Activated B cell treated with CpG ODN at 0.5 μM for 24 hours (primary cell): ENCODE data around the gene PTPRE. TPM values are rescaled to one million over a fixed set of nuclear protein-coding genes. Genes with fewer than 3 reads are reported as not detected.

Experiments used
- ATAC-seq: fragments of 200-7000 bp; cut with Tn5 transposase; one replicate; pipeline ENCODE4 v1.10.0; 2021; ENCODE audit warnings: low read depth, mild to moderate bottlenecking, moderate library complexity
- CTCF ChIA-PET: fragments of 350-600 bp; sonication (Branson Sonifier 250); formaldehyde crosslinking; loops from one replicate; lab custom pipeline; 2021; ENCODE audit warnings: antibody characterized with exemption; lab: Charles Lee
- POLR2A ChIA-PET: fragments of 350-600 bp; sonication (Branson Sonifier 250); formaldehyde crosslinking; loops from one replicate; lab custom pipeline; 2021; ENCODE audit warnings: antibody characterized with exemption; lab: Charles Lee
- DNase-seq: peaks from one replicate; pipeline ENCODE4 v3.0.0; 2022
- H3K27ac Mint-ChIP-seq: one replicate; pipeline ENCODE4 v1.8.0; 2020; ENCODE audit warnings: mixed read lengths
- H3K27me3 Mint-ChIP-seq: one replicate; pipeline ENCODE4 v1.8.0; 2021; ENCODE audit warnings: mixed read lengths
- H3K36me3 Mint-ChIP-seq: one replicate; pipeline ENCODE4 v1.8.0; 2021; ENCODE audit warnings: low read depth, mixed read lengths
- H3K4me1 Mint-ChIP-seq: one replicate; pipeline ENCODE4 v1.8.0; 2021; ENCODE audit warnings: mixed read lengths
- H3K4me3 Mint-ChIP-seq: one replicate; pipeline ENCODE4 v1.8.0; 2020; ENCODE audit warnings: mild to moderate bottlenecking, mixed read lengths
- H3K9me3 Mint-ChIP-seq: one replicate; pipeline ENCODE4 v1.8.0; 2020; ENCODE audit warnings: mixed read lengths
- CTCF ChIP-seq: fragments of 200-600 bp; IDR thresholded peaks from one replicate; pipeline ENCODE4 v1.8.0; 2022; ENCODE audit warnings: antibody characterized with exemption, mild to moderate bottlenecking
- intact Hi-C: fragments of 100-400 bp; cut with micrococcal nuclease; formaldehyde crosslinking; loops from one replicate; pipeline ENCODE4 v1.15.1; 2024
- total RNA-seq: library from RNA; stranded (reverse); gene quantifications from 2 replicates; pipeline ENCODE4 v1.2.3, GENCODE V29; 2022

Gene PTPRE
- total RNA-seq, 1 donor from 2014 or later: 36.8 TPM

GRCh38 chr10:128071417-128071782, 164.5 kb downstream of the PTPRE start:
- ATAC-seq: no peak
- CTCF ChIA-PET: interaction anchor here (1.2 to 6.0 kb wide), 4 partner anchors 36 to 356 kb away, joined by 3 to 196 read pairs (median 5); partner anchors contain the start of gene PTPRE
- H3K27ac Mint-ChIP-seq: no peak overlapping the region
- POLR2A ChIA-PET: no interaction called here
- no peak for DNase-seq
- intact Hi-C loops: no loop called here
- H3K9me3 Mint-ChIP-seq: no peaks in the 10 kb centered on the region
- H3K4me1 Mint-ChIP-seq: peaks cover 17% of the 10 kb centered on the region
- H3K27me3 Mint-ChIP-seq: no peaks in the 10 kb centered on the region
- H3K36me3 Mint-ChIP-seq: peaks cover 88% of the 10 kb centered on the region
- H3K4me3 Mint-ChIP-seq: no peak overlapping the region
- no peak for TF ChIP-seq CTCF

- Mint-ChIP-seq H3K36me3 (peaks cover 88% of the 10 kb centered on the region), H3K27ac (no peak overlapping the region), H3K4me1 (peaks cover 12% of the 10 kb centered on the region), H3K27me3 (no peaks in the 10 kb centered on the region), H3K4me3 (no peak overlapping the region), H3K9me3 (no peaks in the 10 kb centered on the region)
- ChIA-PET CTCF (interaction anchor here (0.7 to 6.0 kb wide), 5 partner anchors 20 to 356 kb away, joined by 3 to 196 read pairs (median 4); partner anchors contain the start of gene PTPRE), POLR2A (interaction anchor here (0.7 kb wide), 1 partner anchor 167 kb away, joined by 3 read pairs; no protein-coding TSS in a partner anchor)
- ATAC-seq (no peak), DNase-seq (no peak)
- TF ChIP-seq CTCF: no peak
- intact Hi-C loops: no loop called here
Measured at GRCh38 chr10:128072046-128072445, 165.1 kb downstream of the PTPRE start.

GRCh38 chr10:128072941-128073645, 166.2 kb downstream of the PTPRE start:
- ChIA-PET POLR2A (no interaction called here), CTCF (interaction anchor here (0.7 to 6.0 kb wide), 2 partner anchors 21 to 38 kb away, joined by 4 to 196 read pairs; no protein-coding TSS in a partner anchor)
- Mint-ChIP-seq H3K27ac (no peak overlapping the region), H3K27me3 (no peaks in the 10 kb centered on the region), H3K9me3 (no peaks in the 10 kb centered on the region), H3K36me3 (peaks cover 87% of the 10 kb centered on the region), H3K4me1 (peaks cover 7% of the 10 kb centered on the region), H3K4me3 (no peak overlapping the region)
- TF ChIP-seq CTCF: no peak
- no peak for ATAC-seq
- no peak for DNase-seq
- intact Hi-C loops: no loop called here

GRCh38 chr10:128073890-128074289, 167.0 kb downstream of the PTPRE start:
- no peak for TF ChIP-seq CTCF
- POLR2A ChIA-PET: no interaction called here

GRCh38 chr10:128074589-128074988, 167.7 kb downstream of the PTPRE start:
- Mint-ChIP-seq H3K27ac (no peak overlapping the region), H3K4me3 (no peak overlapping the region), H3K36me3 (peaks cover 88% of the 10 kb centered on the region), H3K27me3 (no peaks in the 10 kb centered on the region), H3K9me3 (no peaks in the 10 kb centered on the region), H3K4me1 (no peaks in the 10 kb centered on the region)
- POLR2A ChIA-PET: no interaction called here
- DNase-seq (no peak), ATAC-seq (no peak)
- CTCF ChIA-PET: interaction anchor here (1.0 to 2.0 kb wide), 4 partner anchors 12 to 77 kb away, joined by 4 to 6 read pairs (median 5); no protein-coding TSS in a partner anchor
- intact Hi-C loops: no loop called here
- TF ChIP-seq CTCF: no peak

More at GRCh38 chr10:128073890-128074289, 167.0 kb downstream of the PTPRE start:
- Mint-ChIP-seq H3K4me3 (no peak overlapping the region), H3K27me3 (no peaks in the 10 kb centered on the region), H3K4me1 (peaks cover 4% of the 10 kb centered on the region), H3K27ac (no peak overlapping the region), H3K9me3 (no peaks in the 10 kb centered on the region), H3K36me3 (peaks cover 86% of the 10 kb centered on the region)
- no peak for ATAC-seq
- DNase-seq: no peak
- CTCF ChIA-PET: interaction anchor here (1.0 kb wide), 1 partner anchor 39 kb away, joined by 5 read pairs; no protein-coding TSS in a partner anchor
- intact Hi-C loops: no loop called here
